Measurements from ENCODE around the gene CHCHD4. TPM values are rescaled to one million over a fixed set of nuclear protein-coding genes. Genes with fewer than 3 reads are reported as not detected.
A peak's percentile ranks its signal among the peaks of the same experiment; 100 is the strongest.

Gene CHCHD4
- total and polyA plus RNA-seq, 7 experiments from 2014 or later: 3.3 to 14.1 (median 9.5) TPM

DNA sequence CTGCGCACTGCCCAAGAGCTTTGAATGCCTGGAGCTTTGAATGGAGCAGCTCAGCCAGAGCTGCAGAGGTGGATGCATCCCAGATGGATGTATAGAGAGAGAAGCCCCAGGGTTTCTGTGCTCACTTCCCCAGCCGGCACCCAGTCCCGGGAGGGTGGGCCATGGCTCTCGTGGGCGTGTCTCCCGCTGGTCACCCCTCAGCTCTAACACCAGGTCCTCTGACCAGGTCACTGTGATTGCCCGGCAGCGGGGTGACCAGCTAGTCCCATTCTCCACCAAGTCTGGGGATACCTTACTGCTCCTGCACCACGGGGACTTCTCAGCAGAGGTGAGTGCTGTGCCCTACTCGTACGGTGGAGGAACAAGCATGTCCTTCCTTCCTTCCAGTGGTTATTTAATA is 10.9 kb upstream of the CHCHD4 start:
- Histone ChIP-seq H3K9me3 (ENCODE audit: control insufficient read depth in 2 of 3, low read length in 3 of 3) (no peaks in the 10 kb centered on the region), H3K27me3 (ENCODE audit: control insufficient read depth in 2 of 2, insufficient read depth in 2 of 2, low read length in 2 of 2) (no peaks in the 10 kb centered on the region), H3K27ac (ENCODE audit: low read depth, low read length) (no peak overlapping the region), H3K4me1 (ENCODE audit: control insufficient read depth in 2 of 2, insufficient read depth in 2 of 2, low read length in 2 of 2) (peaks cover 2 to 5% of the 10 kb centered on the region in 2 donors), H3K36me3 (ENCODE audit: control insufficient read depth in 2 of 3, insufficient read depth in 3 of 3, low read length in 3 of 3) (peaks cover 19 to 98% (median 29%) of the 10 kb centered on the region in 3 experiments), H3K4me3 (ENCODE audit: low read length) (no peak overlapping the region)
- Mint-ChIP-seq H3K9me3 (no peaks in the 10 kb centered on the region), H3K4me1 (peaks cover 2 to 7% (median 3%) of the 10 kb centered on the region in 7 donors), H3K4me3 (no peak overlapping the region), H3K27ac (peak overlapping the region in 1 of 9 donors; percentile 1), H3K27me3 (no peaks in the 10 kb centered on the region), H3K36me3 (peaks cover 11 to 69% (median 18%) of the 10 kb centered on the region in 5 donors)
- intact Hi-C loops (cut with micrococcal nuclease): no loop called here
- no peak for ATAC-seq
- POLR2A ChIA-PET: no interaction called here
- no peak for DNase-seq
- CTCF ChIA-PET: no interaction called here

GRCh38 chr3:14134291-14134690 is 9.6 kb upstream of the CHCHD4 start:
- H3K4me1 ChIP-seq (ENCODE audit: control insufficient read depth in 2 of 2, insufficient read depth in 2 of 2, low read length in 2 of 2): no peaks in the 10 kb centered on the region
- Mint-ChIP-seq H3K9me3 (no peaks in the 10 kb centered on the region), H3K36me3 (peaks cover 20 to 73% (median 23%) of the 10 kb centered on the region in 5 donors), H3K4me3 (no peak overlapping the region), H3K27ac (peak overlapping the region in 1 of 9 donors; percentile 41), H3K27me3 (no peaks in the 10 kb centered on the region), H3K4me1 (peaks cover 0 to 5% (median under 1%) of the 10 kb centered on the region in 7 donors)
- no peak overlapping the region for H3K4me3 ChIP-seq (ENCODE audit: low read length)
- ATAC-seq (no peak), DNase-seq (no peak)
- peaks cover 20 to 100% (median 35%) of the 10 kb centered on the region in 3 experiments for H3K36me3 ChIP-seq (ENCODE audit: control insufficient read depth in 2 of 3, insufficient read depth in 3 of 3, low read length in 3 of 3)
- H3K27me3 ChIP-seq (ENCODE audit: control insufficient read depth in 2 of 2, insufficient read depth in 2 of 2, low read length in 2 of 2): no peaks in the 10 kb centered on the region
- no peak overlapping the region for H3K27ac ChIP-seq (ENCODE audit: low read depth, low read length)
- POLR2A ChIA-PET: interaction anchor here (0.5 kb wide), 1 partner anchor 194 kb away, joined by 3 read pairs; no protein-coding TSS in a partner anchor
- CTCF ChIA-PET: no interaction called here
- intact Hi-C loops (cut with micrococcal nuclease): no loop called here
- no peaks in the 10 kb centered on the region for H3K9me3 ChIP-seq (ENCODE audit: control insufficient read depth in 2 of 3, low read length in 3 of 3)

DNA sequence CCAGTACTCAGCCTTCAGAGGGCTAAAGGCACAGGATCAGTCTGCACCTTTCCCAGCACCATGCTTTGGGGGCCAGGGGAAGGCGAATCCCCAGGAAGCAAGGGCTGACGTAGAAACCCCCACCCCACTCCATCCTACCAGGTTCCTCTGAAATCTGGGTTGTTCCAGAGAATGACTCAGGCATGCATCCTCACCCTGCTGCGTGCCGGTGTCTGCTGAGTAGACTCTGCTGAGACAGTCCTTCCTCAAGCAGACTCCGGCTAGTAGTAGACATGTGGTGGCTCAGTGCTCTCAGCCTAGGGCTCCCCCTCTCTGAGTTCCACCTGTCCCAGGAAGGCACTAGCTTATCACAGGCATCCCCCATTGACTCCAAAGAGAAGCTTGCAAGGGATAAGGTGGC is 9.2 kb upstream of the CHCHD4 start:
- H3K27ac ChIP-seq (ENCODE audit: low read depth, low read length): no peak overlapping the region
- DNase-seq (no peak), ATAC-seq (no peak)
- ChIA-PET CTCF (no interaction called here), POLR2A (interaction anchor here (0.5 to 1.1 kb wide), 2 partner anchors 28 to 194 kb away, joined by 3 read pairs; no protein-coding TSS in a partner anchor)
- peaks cover 21 to 76% (median 23%) of the 10 kb centered on the region in 5 donors for H3K36me3 Mint-ChIP-seq
- H3K9me3 Mint-ChIP-seq: no peaks in the 10 kb centered on the region
- intact Hi-C loops (cut with micrococcal nuclease): no loop called here
- peak overlapping the region in 1 of 9 donors; percentile 41 for H3K27ac Mint-ChIP-seq
- peaks cover 20 to 97% (median 36%) of the 10 kb centered on the region in 3 experiments for H3K36me3 ChIP-seq (ENCODE audit: control insufficient read depth in 2 of 3, insufficient read depth in 3 of 3, low read length in 3 of 3)
- no peaks in the 10 kb centered on the region for H3K27me3 ChIP-seq (ENCODE audit: control insufficient read depth in 2 of 2, insufficient read depth in 2 of 2, low read length in 2 of 2)
- no peaks in the 10 kb centered on the region for H3K27me3 Mint-ChIP-seq
- H3K4me1 Mint-ChIP-seq: peaks cover 0 to 5% (median 1%) of the 10 kb centered on the region in 7 donors
- H3K9me3 ChIP-seq (ENCODE audit: control insufficient read depth in 2 of 3, low read length in 3 of 3): no peaks in the 10 kb centered on the region
- no peak overlapping the region for H3K4me3 ChIP-seq (ENCODE audit: low read length)
- no peaks in the 10 kb centered on the region for H3K4me1 ChIP-seq (ENCODE audit: control insufficient read depth in 2 of 2, insufficient read depth in 2 of 2, low read length in 2 of 2)
- no peak overlapping the region for H3K4me3 Mint-ChIP-seq

GRCh38 chr3:14133188-14133800 is 8.6 kb upstream of the CHCHD4 start:
- no peak for DNase-seq
- Histone ChIP-seq H3K4me3 (ENCODE audit: low read length) (no peak overlapping the region), H3K36me3 (ENCODE audit: control insufficient read depth in 2 of 3, insufficient read depth in 3 of 3, low read length in 3 of 3) (peaks cover 20 to 97% (median 36%) of the 10 kb centered on the region in 3 experiments), H3K27ac (ENCODE audit: low read depth, low read length) (no peak overlapping the region), H3K27me3 (ENCODE audit: control insufficient read depth in 2 of 2, insufficient read depth in 2 of 2, low read length in 2 of 2) (no peaks in the 10 kb centered on the region), H3K9me3 (ENCODE audit: control insufficient read depth in 2 of 3, low read length in 3 of 3) (no peaks in the 10 kb centered on the region), H3K4me1 (ENCODE audit: control insufficient read depth in 2 of 2, insufficient read depth in 2 of 2, low read length in 2 of 2) (no peaks in the 10 kb centered on the region)
- no peak for ATAC-seq
- ChIA-PET CTCF (interaction anchor here (0.6 kb wide), 1 partner anchor 906 kb away, joined by 5 read pairs; no protein-coding TSS in a partner anchor), POLR2A (interaction anchor here (1.1 to 2.1 kb wide), 2 partner anchors 9 to 29 kb away, joined by 3 to 4 read pairs; no protein-coding TSS in a partner anchor)
- Mint-ChIP-seq H3K9me3 (no peaks in the 10 kb centered on the region), H3K4me3 (no peak overlapping the region), H3K36me3 (peaks cover 23 to 78% (median 28%) of the 10 kb centered on the region in 5 donors), H3K27ac (peak overlapping the region in 1 of 9 donors; percentile 49), H3K4me1 (peaks cover 3 to 8% (median 5%) of the 10 kb centered on the region in 7 donors), H3K27me3 (no peaks in the 10 kb centered on the region)
- intact Hi-C loops (cut with micrococcal nuclease): no loop called here

DNA sequence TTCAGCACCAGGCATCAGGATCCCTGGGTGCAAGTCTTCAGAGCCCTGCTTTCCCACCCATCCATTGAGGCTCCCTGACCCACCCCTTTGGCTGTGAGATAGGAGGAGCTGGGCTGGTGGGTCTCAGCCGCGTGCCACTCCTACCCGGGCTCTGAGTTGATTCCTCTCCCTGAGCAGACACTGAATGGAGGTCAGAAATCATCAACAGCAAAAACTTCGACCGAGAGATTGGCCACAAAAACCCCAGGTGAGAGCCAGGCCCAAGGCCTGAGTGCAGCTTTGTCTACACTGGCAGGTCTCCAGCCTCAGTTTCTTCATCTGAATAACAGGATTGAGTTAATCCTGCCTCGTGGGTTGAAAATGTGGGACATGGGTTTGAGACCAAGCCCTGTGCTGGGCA is 8.0 kb upstream of the CHCHD4 start:
- CTCF ChIA-PET: interaction anchor here (0.6 kb wide), 1 partner anchor 905 kb away, joined by 5 read pairs; no protein-coding TSS in a partner anchor
- no peaks in the 10 kb centered on the region for H3K27me3 ChIP-seq (ENCODE audit: control insufficient read depth in 2 of 2, insufficient read depth in 2 of 2, low read length in 2 of 2)
- no peak overlapping the region for H3K4me3 ChIP-seq (ENCODE audit: low read length)
- Mint-ChIP-seq H3K4me3 (no peak overlapping the region), H3K27ac (no peak overlapping the region), H3K27me3 (no peaks in the 10 kb centered on the region), H3K9me3 (no peaks in the 10 kb centered on the region), H3K36me3 (peaks cover 25 to 81% (median 31%) of the 10 kb centered on the region in 5 donors), H3K4me1 (peaks cover 7 to 13% (median 10%) of the 10 kb centered on the region in 7 donors)
- H3K9me3 ChIP-seq (ENCODE audit: control insufficient read depth in 2 of 3, low read length in 3 of 3): no peaks in the 10 kb centered on the region
- peaks cover 20 to 97% (median 36%) of the 10 kb centered on the region in 3 experiments for H3K36me3 ChIP-seq (ENCODE audit: control insufficient read depth in 2 of 3, insufficient read depth in 3 of 3, low read length in 3 of 3)
- ATAC-seq (no peak), DNase-seq (no peak)
- H3K27ac ChIP-seq (ENCODE audit: low read depth, low read length): no peak overlapping the region
- intact Hi-C loops (cut with micrococcal nuclease): no loop called here
- no peaks in the 10 kb centered on the region for H3K4me1 ChIP-seq (ENCODE audit: control insufficient read depth in 2 of 2, insufficient read depth in 2 of 2, low read length in 2 of 2)
- POLR2A ChIA-PET: interaction anchor here (1.1 to 2.1 kb wide), 2 partner anchors 10 to 30 kb away, joined by 3 to 4 read pairs; no protein-coding TSS in a partner anchor

DNA sequence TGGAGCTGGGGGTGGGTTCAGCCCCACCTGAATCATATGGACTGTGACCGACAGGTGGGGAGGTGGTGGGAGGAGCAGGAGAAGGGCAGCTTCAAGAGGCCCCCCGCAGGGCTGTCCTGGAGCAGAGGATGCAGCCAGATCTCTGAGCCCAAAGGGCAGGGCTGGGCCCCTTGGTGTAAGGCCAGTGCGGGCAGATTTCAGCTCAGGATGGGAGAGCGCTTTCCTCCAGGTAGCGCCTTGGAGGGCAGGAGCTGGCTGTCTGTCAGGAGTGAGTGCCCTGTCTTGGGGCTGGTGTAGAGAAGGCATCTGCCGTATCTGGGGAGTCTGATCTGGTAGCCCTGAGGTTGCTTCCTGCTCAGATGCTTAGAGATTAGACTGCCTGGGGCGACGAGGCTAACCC is 7.5 kb upstream of the CHCHD4 start:
- CTCF ChIA-PET: interaction anchor here (0.7 kb wide), 1 partner anchor 63 kb away, joined by 3 read pairs; no protein-coding TSS in a partner anchor
- peaks cover 20 to 92% (median 36%) of the 10 kb centered on the region in 3 experiments for H3K36me3 ChIP-seq (ENCODE audit: control insufficient read depth in 2 of 3, insufficient read depth in 3 of 3, low read length in 3 of 3)
- POLR2A ChIA-PET: interaction anchor here (2.1 kb wide), 1 partner anchor 10 kb away, joined by 4 read pairs; no protein-coding TSS in a partner anchor

More for the DNA sequence above, 7.5 kb upstream of the CHCHD4 start:
- no peaks in the 10 kb centered on the region for H3K9me3 Mint-ChIP-seq
- H3K4me1 Mint-ChIP-seq: peaks cover 12 to 19% (median 16%) of the 10 kb centered on the region in 7 donors
- H3K27ac Mint-ChIP-seq: peak overlapping the region in 3 of 9 donors; percentile 8 to 81 (median 25)
- Histone ChIP-seq H3K4me1 (ENCODE audit: control insufficient read depth in 2 of 2, insufficient read depth in 2 of 2, low read length in 2 of 2) (peaks cover 0 to 4% of the 10 kb centered on the region in 2 donors), H3K27me3 (ENCODE audit: control insufficient read depth in 2 of 2, insufficient read depth in 2 of 2, low read length in 2 of 2) (no peaks in the 10 kb centered on the region), H3K9me3 (ENCODE audit: control insufficient read depth in 2 of 3, low read length in 3 of 3) (no peaks in the 10 kb centered on the region), H3K4me3 (ENCODE audit: low read length) (no peak overlapping the region), H3K27ac (ENCODE audit: low read depth, low read length) (no peak overlapping the region)
- no peak for ATAC-seq
- H3K36me3 Mint-ChIP-seq: peaks cover 26 to 84% (median 31%) of the 10 kb centered on the region in 5 donors
- H3K4me3 Mint-ChIP-seq: no peak overlapping the region
- intact Hi-C loops (cut with micrococcal nuclease): no loop called here
- no peaks in the 10 kb centered on the region for H3K27me3 Mint-ChIP-seq
- DNase-seq: no peak
